Measurements from ENCODE around the gene ACADS.

GRCh38 chr12:120710805-120711296 lies 14.8 kb upstream of the ACADS start:
- TF ChIP-seq EZH2 (IDR thresholded peaks at IDR 0.05) (no peak), POLR2AphosphoS5 (IDR thresholded peaks at IDR 0.05; ENCODE audit: borderline replicate concordance, low read depth, low read length) (no peak), FOXP2 (optimal IDR thresholded peaks at IDR 0.05; ENCODE audit: control extremely low read depth, extremely low read length, insufficient read depth) (no peak)

All from SK-N-MC (cell line).